Measurements from ENCODE around the gene STX11. TPM values are rescaled to one million over a fixed set of nuclear protein-coding genes. Genes with fewer than 3 reads are reported as not detected.

The STX11 gene
- total RNA-seq, result 1.6 TPM in 2 replicates

GRCh38 chr6:144149894-144150709 lies at the start of gene STX11:
Gene STX11, plus strand, starts transcription at chr6:144150517. Its CDS starts 36,111 bp downstream, at chr6:144186628.

Other genes with a start within 250 kb of the STX11 start
- gene PLAGL1, start 142.3 kb upstream of the STX11 start, total RNA-seq, result 10.9 and 15.2 TPM in 2 replicates
- gene SF3B5, start 54.9 kb upstream of the STX11 start, total RNA-seq, result 207 and 280 TPM in 2 replicates
- gene UTRN, start 134.8 kb downstream of the STX11 start, total RNA-seq, result 54.9 and 74.9 TPM in 2 replicates